Astrocyte (in vitro differentiated cells and primary cell): ENCODE results near the gene GTSE1.

Experiments used
- EZH2 ChIP-seq: IDR thresholded peaks from 2 replicates; pipeline ENCODE4 v1.6.1; 2012; ENCODE audit warnings: mild to moderate bottlenecking, low read length, inconsistent platforms; ENCODE audit not compliant: insufficient read depth
- TF ChIP-seq, protein P1 (sequence below): IDR thresholded peaks from 2 replicates; pipeline ENCODE4 v1.5.1; 2011; ENCODE audit warnings: low read depth, mild to moderate bottlenecking, inconsistent platforms, low read length, moderate library complexity; ENCODE audit not compliant: insufficient read depth

DNA sequence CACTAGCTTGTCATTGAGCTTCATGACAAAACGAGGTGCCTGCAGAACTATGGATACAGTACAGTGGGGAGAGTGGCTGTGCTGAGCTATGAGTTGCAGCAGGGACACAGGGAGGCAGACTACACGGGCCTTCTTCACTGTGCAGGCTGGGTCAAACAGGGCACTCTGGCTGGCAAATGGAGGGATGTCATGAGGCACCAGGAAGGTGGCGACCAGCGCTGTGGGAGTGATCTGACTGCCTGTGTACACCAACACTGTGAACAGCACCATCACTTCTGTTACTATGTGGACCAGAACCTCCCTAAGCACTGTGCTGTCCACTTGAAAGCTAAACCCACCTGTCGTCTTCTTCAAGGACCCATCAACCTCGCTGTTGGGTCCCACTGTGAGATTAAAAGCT is 36.6 kb upstream of the GTSE1 start:
- TF ChIP-seq EZH2, result no peak
- TF ChIP-seq, protein P1, sequence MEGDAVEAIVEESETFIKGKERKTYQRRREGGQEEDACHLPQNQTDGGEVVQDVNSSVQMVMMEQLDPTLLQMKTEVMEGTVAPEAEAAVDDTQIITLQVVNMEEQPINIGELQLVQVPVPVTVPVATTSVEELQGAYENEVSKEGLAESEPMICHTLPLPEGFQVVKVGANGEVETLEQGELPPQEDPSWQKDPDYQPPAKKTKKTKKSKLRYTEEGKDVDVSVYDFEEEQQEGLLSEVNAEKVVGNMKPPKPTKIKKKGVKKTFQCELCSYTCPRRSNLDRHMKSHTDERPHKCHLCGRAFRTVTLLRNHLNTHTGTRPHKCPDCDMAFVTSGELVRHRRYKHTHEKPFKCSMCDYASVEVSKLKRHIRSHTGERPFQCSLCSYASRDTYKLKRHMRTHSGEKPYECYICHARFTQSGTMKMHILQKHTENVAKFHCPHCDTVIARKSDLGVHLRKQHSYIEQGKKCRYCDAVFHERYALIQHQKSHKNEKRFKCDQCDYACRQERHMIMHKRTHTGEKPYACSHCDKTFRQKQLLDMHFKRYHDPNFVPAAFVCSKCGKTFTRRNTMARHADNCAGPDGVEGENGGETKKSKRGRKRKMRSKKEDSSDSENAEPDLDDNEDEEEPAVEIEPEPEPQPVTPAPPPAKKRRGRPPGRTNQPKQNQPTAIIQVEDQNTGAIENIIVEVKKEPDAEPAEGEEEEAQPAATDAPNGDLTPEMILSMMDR, result no peak
